Endometrium (tissue), 2 donors: ENCODE data around the gene FAM151A.

Experiments used
- FAIRE-seq: peaks from 2 replicates; lab custom pipeline; 2012; peaks lifted over from hg19 to GRCh38; lab: Jason Lieb, UNC
- donor health status: control.
- donor health status: control.

FAM151A gene

GRCh38 chr1:54604051-54604450 is 19.3 kb downstream of the FAM151A start:
- FAIRE-seq: no peak

DNA sequence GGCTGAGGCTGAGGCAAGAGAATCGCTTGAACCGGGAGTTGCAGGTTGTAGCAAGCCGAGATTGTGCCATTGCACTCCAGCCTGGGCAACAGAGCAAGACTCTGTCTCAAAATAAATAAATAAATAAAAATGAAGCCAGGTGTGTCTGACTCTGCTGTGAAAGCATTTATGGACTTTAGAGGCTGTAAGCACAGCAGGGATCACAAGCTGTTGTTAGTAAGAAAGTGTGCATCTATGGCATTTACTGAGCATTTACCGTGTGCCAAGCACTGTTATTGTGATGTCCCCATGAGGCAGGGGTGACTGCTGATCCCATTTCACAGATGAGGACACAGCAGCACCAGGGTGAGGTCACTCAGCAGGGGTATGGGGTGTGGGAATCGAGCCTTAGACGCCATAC is 20.1 kb downstream of the FAM151A start:
- FAIRE-seq: no peak

DNA sequence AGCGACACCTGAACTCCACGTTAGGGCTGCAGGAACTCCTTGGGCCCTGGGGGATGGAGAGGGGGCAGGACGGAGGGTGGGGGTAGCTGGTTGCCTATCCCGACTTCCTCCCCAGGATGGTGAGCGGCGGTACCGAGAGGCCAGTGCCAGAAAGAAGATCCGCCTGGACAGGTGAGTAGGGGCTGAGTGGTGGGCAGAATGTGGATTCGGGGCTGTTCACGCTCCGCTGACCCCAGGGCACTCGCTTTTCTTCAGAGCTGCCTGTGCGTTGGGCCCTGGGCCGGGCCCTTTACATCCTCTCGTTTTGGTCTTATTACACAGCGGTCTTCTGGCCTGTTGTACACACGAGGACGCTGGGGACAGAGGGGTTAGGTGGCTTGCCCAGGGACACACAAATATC is 20.8 kb downstream of the FAM151A start:
- no peak for FAIRE-seq

GRCh38 chr1:54601730-54602129 is 21.6 kb downstream of the FAM151A start:
- no peak for FAIRE-seq

DNA sequence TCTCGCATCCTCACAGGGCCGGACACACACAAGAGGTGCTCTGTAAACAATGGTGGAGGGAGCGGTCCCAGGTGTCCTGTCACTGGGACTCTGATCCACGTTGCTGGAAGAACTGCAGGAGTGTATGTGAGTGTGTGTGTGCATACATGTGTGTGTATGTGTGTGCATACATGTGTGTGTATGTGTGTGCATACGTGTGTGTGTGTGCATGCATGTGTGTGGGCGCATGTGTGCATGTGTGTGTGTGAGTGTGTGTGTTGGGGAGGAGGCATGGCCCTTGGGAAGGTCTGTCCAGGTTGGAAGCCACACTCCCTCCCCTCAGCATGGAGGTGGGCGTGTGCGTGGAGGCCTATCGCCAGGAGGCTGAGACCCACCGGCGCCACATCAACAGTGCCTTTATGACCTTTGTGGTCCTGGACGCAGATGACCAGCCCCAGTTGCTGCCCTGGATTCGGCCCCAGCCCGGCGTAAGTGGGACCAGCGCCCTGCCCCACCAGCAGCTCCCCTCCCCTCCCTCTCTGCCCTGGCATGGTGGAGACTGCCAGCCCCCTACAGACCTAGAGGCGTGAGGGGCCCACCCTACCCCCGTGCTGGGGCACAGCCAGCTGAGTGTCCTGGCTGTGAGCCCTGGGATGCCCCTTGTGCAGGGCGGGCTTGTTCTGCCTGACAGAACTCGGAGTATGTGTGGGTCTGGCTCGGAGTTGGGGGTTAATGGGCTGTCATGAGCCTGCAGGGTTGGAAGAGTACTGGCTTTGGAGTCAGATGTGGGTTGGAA is 22.2 kb downstream of the FAM151A start:
- FAIRE-seq: no peak

GRCh38 chr1:54599211-54599823 is 24.0 kb downstream of the FAM151A start:
- no peak for FAIRE-seq

DNA sequence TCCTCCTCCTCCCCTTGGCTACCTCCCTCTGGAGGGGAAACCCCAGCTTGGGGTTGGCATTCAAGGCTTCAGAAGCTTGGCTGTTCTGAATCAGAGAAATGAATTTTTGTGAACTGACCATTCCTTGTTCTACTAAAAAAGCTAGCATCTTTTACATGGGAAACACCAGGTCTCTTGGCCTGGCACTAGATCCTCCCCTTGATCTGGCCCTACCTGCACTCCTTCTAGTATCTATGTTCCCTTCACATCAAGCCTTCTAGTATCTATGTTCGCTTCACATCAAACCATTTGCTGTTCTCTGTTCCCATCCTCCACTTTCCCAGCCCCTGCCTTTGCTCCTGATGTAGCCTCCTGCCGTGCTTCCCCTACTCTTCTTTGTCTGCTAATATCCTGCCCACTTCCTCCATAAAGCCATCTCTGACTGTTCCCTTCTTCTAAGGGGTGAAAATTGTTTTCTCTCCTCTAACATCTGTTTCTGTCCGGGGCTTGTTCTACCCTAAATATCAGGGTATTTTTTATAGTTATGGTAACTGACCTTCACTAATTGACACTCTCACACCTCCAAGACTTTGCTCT is 25.8 kb downstream of the FAM151A start:
- no peak for FAIRE-seq

- no peak for FAIRE-seq
Observed at GRCh38 chr1:54596756-54597155, 26.6 kb downstream of the FAM151A start.

- no peak for FAIRE-seq
Observed at GRCh38 chr1:54595956-54596498, 27.3 kb downstream of the FAM151A start.

GRCh38 chr1:54594463-54594862 is 28.9 kb downstream of the FAM151A start:
- FAIRE-seq: no peak

- FAIRE-seq: no peak
Observed at GRCh38 chr1:54593571-54594160, 29.7 kb downstream of the FAM151A start.

DNA sequence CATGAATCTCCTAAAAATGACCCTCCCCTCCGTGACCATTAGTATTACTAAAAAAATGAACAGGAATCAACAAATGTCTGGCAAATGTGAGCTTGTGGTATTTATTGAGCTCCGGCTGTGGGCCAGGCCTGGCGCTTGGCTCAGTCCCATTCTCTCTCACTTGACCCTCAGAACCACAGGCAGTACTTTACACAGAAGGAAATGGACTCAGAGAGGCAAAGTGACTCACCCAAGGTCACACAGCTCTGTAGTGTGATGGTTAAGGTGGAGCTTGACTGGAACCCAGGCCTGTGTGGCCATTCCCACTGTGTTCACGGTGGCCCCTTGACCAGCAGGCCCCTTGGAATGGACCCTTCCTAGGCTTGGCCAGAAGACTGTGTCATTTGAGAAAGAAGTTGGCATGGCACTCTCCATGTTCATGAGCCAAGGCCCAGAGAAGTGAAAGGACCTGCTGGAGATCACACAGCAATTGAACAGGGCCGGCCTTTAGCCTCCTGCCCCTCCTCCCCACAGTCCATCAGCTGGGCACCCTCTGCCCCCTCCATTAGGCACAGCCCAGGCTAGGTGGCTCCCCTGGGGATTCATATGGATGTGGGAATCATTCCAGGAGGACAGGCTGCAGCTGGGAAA is 32.1 kb downstream of the FAM151A start:
- no peak for FAIRE-seq

- FAIRE-seq: no peak
Observed at GRCh38 chr1:54588377-54588776, 34.9 kb downstream of the FAM151A start.

GRCh38 chr1:54585181-54586066 is 37.9 kb downstream of the FAM151A start:
- FAIRE-seq: no peak

DNA sequence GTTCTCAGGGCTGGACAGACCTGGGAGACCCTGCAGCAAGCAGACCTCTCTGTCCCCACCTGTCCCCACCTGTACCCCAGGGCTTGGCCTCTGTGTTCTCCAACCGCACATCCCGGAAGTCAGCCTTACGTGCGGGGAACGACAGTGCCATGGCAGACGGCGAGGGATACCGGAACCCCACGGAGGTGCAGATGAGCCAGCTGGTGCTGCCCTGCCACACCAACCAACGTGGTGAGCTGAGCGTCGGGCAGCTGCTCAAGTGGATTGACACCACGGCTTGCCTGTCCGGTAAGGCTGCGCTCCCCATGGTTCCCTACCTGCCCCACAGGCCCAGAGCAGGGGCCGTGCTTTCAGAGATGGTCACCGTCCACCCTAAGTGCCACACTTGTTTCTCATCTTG is 38.8 kb downstream of the FAM151A start:
- FAIRE-seq: no peak

GRCh38 chr1:54583871-54584270 is 39.5 kb downstream of the FAM151A start:
- FAIRE-seq: no peak

- FAIRE-seq: no peak
Observed at GRCh38 chr1:54583307-54583686, 40.0 kb downstream of the FAM151A start.

DNA sequence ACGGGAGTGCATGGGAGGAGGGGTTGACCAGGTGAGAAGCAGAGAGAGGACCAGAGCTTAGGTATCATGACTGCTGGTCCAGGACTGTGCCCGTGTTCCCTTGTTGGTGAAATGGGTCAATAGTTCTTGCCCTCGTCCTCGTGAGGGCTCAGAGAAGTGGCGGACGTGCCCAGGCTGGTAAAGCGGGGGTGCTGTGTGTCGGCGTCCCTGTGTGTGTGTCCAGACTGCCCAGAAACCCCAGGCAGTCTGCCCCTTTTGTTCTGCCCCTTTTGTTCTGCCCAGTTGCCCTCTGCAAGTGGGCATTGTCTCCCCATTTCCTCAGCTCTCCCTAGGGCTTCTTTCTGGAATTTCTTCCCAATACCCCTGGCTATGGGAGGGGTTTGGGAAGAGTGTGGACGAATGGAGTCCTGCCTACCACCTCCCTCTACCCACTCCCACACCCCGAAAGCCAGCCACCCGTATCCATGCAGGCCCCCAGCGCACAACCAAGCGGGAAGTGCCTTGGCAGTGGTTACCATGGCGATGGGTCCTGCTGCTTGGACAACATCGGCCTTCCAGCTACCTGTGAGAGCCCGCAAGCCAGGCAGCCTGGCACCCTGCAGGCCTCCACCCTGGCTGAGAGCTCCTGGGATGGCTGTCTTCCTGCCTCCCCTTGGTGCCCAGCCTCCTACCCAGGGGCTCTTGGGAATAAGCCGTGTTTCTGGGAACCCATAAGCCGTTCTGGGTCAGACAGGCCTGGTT is 40.6 kb downstream of the FAM151A start:
- no peak for FAIRE-seq

- FAIRE-seq: no peak
Observed at GRCh38 chr1:54581621-54582035, 41.7 kb downstream of the FAM151A start.

- no peak for FAIRE-seq
Observed at GRCh38 chr1:54580856-54581550, 42.3 kb downstream of the FAM151A start.
